Activated CD8-positive, alpha-beta memory T cell treated with anti-CD3 and anti-CD28 coated beads, Interleukin-2, amount 50 U/mL, for 1 hour (primary cell): Measurements from ENCODE around the gene CHCHD6.

Source experiments
- DNase-seq: peaks from one replicate; pipeline ENCODE4 v3.0.0-alpha.2; 2020; ENCODE audit errors: extremely low read depth

Gene CHCHD6

GRCh38 chr3:126959921-126960603 lies 256.0 kb downstream of the CHCHD6 start:
- no peak for DNase-seq

- DNase-seq: no peak
Measured at GRCh38 chr3:126960604-126960995, 256.6 kb downstream of the CHCHD6 start.

GRCh38 chr3:126961191-126961790 lies 257.3 kb downstream of the CHCHD6 start:
- no peak for DNase-seq

- DNase-seq: no peak
Measured at GRCh38 chr3:126961791-126962461, 257.9 kb downstream of the CHCHD6 start.

- DNase-seq: no peak
Measured at GRCh38 chr3:126962756-126963155, 258.7 kb downstream of the CHCHD6 start.

- DNase-seq: no peak
Measured at GRCh38 chr3:126963261-126964190, 259.5 kb downstream of the CHCHD6 start.

GRCh38 chr3:126964261-126964660 lies 260.2 kb downstream of the CHCHD6 start:
- no peak for DNase-seq

- DNase-seq: no peak
Measured at GRCh38 chr3:126964950-126965349, 260.9 kb downstream of the CHCHD6 start.

- no peak for DNase-seq
Measured at GRCh38 chr3:126965526-126966080, 261.6 kb downstream of the CHCHD6 start.

- no peak for DNase-seq
Measured at GRCh38 chr3:126967386-126967785, 263.3 kb downstream of the CHCHD6 start.

- DNase-seq: no peak
Measured at GRCh38 chr3:126968391-126969390, 264.7 kb downstream of the CHCHD6 start.

GRCh38 chr3:126969586-126969985 lies 265.5 kb downstream of the CHCHD6 start:
- DNase-seq: no peak

- no peak for DNase-seq
Measured at GRCh38 chr3:126970101-126970500, 266.1 kb downstream of the CHCHD6 start.

- no peak for DNase-seq
Measured at GRCh38 chr3:126970921-126971320, 266.9 kb downstream of the CHCHD6 start.

- DNase-seq: no peak
Measured at GRCh38 chr3:126971891-126972351, 267.9 kb downstream of the CHCHD6 start.

- no peak for DNase-seq
Measured at GRCh38 chr3:126972866-126973265, 268.8 kb downstream of the CHCHD6 start.

GRCh38 chr3:126973814-126974213 lies 269.8 kb downstream of the CHCHD6 start:
- no peak for DNase-seq

- DNase-seq: no peak
Measured at GRCh38 chr3:126974756-126975155, 270.7 kb downstream of the CHCHD6 start.

GRCh38 chr3:126976906-126977305 lies 272.9 kb downstream of the CHCHD6 start:
- no peak for DNase-seq

- no peak for DNase-seq
Measured at GRCh38 chr3:126977821-126978220, 273.8 kb downstream of the CHCHD6 start.
